LHCN-M2 (cell line): ENCODE data around the gene MACROD2. TPM values are rescaled to one million over a fixed set of nuclear protein-coding genes. Genes with fewer than 3 reads are reported as not detected.
A peak's percentile ranks its signal among the peaks of the same experiment; 100 is the strongest.
"Not testable (repeated sequence)": the region's sequence is repeated elsewhere in the genome, so short reads cannot be mapped to it uniquely, and the experiment has no call there.

Source experiments
- DNase-seq: peaks from one replicate; pipeline ENCODE4 v3.0.0-alpha.2; 2012; ENCODE audit warnings: low read depth
- total RNA-seq: library from RNA; depleted of rRNA; stranded (reverse); fragments of >200 nt; gene quantifications from 2 replicates; pipeline ENCODE4 v1.2.3, GENCODE V29; 2014

Gene MACROD2
- total RNA-seq, 1 experiment from 2014 or later, result 1.1 TPM

DNA sequence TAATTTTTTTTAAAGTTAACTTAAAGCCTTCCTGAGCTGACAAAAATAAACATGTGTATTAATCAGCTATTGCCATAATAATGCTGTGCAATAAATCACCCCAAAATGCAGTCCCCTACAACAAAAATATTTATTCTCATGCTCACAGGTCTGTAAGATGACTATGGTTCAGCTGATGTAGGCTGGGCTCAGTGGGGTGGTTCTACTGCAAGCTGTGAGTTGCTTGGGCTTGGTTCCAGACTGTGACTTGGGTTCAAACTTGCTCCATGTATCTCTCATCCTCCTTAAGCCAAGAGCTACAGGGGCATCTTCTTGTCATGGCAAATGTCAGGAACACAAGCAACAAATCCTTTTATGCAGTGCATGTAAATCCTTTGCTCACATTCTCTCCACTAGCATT is 1933.6 kb downstream of the MACROD2 start:
- DNase-seq, result no peak

DNA sequence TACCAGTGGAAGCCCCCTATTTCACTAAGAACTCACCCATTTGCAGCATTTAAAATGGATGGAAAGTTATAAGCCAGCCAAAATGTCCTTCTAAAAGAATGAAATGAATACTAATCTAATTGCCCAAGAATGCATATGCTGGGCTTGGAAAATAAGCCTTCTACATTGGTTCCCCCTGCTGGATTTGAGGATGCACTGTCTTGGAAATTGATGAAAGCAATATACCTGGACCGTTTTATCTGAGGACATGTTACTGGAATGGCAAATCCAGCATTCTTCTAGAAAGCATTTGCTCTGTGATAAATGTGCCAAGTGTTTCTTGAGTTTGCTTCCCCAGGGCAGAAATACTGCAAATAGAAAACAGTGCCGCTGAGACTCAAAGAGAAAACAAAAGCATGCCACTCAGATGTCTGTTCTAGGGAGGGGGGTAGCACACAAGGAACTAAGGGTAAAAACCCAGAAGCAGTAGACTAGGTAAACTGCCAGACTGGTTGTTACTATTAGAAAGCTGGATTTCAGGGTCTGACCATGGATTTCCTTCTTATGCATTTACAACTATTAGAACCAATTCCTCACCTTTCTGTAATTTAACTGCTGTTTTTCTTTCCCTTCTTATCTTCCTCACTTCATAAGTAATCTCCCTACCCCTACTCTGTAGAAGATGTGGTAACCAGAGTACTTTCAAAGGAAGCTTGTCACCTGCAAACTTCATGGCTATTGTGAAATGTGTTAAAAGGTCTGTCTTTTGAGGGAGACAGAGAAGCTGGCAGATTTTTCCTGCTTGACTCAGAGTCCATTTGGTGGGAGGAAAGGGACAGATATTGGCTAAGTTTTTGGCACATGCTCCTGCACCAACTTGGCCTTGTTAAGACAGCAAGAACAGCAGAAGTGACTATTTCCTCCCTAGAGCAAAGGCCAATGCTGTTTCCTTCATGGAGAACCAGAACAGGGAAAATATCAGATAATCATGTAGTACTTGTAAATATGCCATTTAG is 1935.3 kb downstream of the MACROD2 start:
- peak; percentile 71 for DNase-seq

DNA sequence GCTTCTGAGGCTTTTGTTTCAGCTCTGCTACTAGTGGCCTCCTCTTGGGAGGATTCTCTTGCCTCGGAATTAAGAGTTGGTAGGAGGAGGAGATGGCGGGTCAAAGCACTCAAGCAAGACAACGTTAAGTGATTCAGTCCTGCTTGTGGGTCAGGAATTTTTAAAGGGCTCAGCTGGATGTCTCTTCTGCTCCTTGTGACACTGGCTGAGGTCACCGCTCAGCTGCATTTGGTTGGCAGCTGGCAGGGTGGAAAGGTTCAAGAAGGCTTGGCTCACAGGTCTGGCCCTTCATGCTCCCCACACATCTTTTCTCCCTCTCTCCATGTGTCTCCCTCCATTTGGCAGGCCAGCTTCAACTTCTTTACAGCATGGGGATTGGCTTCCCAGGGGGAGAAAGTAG is 1936.6 kb downstream of the MACROD2 start:
- DNase-seq, result no peak

DNA sequence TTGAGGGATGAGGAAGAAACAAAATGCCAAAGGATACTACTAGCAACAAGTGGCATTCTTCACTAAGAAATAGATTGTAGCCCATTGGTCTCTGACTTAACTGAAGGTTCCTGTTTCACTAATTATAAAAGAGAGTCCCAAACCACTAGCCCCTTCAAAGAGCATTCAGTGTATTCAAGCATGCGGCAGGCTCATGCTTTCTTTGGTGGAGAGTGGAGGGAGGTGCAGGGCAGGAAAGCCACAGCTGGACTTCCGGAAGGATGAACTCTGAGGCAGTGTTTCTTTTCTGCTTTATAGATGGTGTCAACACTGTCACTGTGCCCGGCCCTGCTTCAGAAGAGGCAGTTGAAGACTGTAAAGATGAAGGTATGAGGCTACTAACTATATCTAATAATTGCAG is 1941.9 kb downstream of the MACROD2 start:
- no peak for DNase-seq

DNA sequence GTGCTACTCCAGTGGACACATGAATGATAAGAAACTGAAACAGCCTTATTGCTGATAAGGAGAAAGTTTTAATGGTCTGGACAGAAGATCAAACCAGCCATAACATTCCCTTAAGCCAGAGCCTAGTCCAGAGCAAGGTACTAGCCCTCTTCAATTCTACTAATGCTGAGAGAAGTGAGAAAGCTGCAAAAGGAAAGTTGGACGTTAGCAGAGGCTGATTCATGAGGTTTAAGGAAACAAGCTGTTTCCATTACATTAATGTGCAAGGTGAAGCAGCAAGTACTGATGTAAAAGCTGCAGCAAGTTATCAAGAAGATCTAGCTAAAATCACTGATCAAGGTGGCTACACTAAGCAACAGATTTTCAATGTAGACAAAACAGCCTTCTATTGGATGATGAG is 1943.5 kb downstream of the MACROD2 start:
- DNase-seq, result no peak

DNA sequence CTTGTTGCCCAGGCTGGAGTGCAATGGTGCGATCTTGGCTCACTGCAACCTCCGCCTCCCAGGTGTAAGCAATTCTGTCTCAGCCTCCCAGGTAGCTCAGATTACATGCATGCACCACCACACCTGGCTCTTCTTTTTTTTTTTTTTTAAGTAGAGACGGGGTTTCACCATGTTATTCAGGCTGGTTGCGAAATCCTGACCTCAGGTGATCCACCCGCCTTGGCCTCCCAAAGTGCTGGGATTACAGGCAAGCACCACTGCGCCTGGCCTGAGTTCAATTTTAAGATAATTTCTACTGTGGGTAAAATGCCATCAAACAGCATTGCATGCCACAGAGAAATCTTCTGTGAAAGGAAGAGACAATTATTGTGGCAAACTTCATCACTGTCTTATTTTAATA is 1944.8 kb downstream of the MACROD2 start:
- no peak for DNase-seq

DNA sequence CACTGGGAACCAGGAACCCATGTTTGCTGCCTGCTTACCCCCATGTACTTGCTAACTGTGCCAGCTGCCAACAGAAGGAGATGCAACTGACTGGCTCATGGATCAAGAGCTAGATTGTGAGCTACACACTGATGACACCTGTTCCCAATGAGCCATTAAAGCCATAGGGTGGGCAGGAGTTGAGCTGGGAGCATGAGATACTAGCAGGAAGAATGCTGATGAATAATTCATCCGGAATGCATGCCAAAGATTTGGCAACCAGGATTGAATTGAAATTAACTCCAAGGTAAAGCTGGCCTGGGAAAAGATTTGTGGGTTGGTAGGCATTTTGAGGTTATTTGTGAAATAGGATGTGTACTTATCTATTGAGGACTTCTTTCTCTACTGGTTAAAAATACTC is 1946.8 kb downstream of the MACROD2 start:
- DNase-seq, result peak; percentile 96

DNA sequence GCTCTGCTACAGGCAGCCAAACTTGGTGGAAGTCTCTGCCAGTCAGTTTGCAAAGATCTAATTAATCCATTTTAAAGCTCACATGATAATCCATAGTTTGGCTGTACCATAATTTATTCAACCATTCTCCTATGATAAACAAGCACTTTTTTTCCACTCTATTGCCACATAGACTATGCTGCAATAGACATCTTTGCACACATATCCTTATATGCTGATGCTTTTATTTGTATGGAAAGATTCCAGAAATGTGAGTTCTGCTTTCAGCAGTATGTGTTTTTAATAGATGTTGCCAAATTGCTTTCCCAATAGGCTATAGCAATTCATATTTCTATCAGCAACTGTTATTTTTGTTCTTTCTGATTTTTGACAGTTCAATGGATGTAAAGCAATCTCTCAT is 1950.0 kb downstream of the MACROD2 start:
- DNase-seq, result no peak

DNA sequence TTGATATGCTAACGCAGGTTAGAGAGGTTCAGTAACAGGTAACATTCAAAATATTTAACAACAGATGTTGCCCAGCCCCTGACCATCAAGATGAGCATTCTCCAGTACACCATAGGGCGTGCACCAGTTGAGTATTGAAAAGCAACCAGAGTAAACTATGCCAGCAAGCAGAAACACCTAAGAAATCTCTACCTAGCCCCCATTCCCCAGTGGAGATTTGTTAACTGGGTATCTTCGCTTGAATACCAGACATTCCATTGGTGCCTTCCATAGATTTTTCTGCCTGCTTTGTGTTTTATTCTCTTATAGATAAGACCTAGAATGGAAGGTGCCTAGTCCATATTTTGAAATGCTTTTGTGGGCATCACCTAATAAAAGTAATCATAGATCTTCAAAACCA is 1954.1 kb downstream of the MACROD2 start:
- no peak for DNase-seq

DNA sequence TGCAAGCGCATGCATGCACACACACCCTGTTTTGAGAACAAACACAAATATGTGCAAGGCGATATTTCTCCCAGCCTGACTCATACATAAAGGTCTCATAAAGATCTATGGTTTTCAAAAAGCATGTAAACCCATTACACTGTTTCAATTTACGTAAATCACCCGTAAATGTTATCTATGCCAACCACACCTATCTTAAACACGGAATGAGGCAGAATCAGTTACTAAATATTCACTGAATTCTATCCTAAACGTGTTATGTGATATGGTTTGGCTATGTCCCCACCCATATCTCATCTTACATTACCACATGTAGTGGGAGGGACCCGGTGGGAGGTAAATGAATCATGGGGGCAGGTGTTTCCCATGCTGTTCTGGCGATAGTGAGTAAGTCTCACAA is 1956.3 kb downstream of the MACROD2 start:
- peak; percentile 67 for DNase-seq

DNA sequence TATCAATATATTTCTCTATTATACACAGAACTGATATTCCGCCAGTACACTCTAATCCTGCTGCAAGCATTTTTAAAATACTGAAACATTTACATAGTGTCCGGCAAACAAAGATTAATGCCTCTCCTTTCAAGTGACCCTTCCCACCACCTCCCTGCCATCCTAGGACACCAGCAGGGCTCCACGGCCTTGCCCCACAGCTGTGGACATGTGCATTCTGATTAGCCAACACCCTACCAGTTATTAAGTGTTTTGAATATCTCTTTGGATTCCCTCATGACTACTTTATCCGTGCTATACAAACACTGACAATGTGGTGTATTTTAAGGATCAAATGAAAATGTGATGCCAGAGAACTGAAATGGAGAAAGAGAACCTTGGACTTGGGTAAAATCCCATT is 1962.8 kb downstream of the MACROD2 start:
- DNase-seq, result no peak

DNA sequence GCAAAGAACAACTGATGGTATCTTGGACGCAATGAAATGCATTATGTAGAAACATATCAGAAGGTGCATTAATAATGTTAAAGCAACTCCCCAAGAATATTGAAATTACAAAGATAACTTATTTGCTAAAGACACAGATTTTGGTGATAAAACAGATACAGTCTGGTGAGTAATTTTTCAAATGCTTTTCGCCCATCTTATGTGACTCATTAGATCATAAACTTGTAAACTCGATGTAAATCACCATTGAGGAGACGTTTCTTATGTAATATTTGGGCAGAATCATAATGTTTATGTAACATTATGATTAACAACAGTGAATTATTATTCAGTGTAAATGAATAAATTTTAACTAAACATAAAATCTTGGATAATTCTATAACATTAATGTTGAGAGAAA is 1969.8 kb downstream of the MACROD2 start:
- no peak for DNase-seq

DNA sequence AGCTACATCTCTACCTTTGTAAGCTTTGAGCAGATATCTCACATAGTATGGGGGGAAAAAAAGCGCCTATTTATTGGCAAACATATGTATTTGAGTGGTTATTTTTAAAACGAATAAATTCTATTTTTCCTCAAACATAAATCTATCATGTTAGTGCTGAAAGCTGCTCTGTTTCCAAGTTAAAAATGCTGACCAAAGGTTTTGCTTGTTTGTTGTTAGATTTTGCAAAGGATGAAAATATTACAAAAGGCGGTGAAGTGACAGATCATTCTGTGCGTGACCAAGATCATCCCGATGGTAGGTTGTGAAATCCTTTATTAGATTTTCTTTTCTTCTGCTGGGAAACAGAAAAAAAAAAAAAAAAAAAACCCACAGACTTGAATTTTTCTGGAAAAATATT is 1972.0 kb downstream of the MACROD2 start:
- no peak for DNase-seq

DNA sequence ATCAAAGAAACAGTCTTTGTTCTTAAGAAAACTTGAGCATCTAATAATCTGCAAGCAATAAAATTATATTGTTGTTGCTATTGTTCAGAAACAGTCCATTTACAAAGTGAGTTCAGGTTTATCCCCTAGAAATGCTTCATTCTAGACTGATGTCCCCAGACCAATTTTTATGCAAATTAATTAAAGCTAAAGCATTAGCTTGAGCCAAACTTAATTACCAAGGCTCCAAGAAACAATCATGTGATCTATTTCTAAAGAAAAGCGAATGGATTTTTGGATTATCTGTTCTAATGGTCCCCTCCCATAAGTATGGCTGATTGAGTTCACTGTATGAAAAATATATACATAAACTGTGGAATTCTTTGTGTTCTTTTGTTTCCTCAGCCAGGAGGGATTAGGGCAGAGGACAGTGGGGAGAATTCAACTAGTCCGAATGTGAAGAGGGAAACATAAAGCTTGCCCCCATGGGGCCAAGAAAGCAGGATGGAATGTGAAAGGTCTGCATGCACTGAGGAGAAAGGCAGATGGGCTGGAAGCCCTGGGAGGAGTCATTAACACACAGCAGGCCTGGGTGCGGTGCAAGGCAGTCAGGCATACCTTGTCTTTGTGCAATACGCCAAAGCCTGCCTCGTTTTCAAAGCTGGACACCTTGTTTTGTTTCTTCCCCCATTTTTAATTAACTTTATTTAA is 1980.9 kb downstream of the MACROD2 start:
- DNase-seq, result no peak

DNA sequence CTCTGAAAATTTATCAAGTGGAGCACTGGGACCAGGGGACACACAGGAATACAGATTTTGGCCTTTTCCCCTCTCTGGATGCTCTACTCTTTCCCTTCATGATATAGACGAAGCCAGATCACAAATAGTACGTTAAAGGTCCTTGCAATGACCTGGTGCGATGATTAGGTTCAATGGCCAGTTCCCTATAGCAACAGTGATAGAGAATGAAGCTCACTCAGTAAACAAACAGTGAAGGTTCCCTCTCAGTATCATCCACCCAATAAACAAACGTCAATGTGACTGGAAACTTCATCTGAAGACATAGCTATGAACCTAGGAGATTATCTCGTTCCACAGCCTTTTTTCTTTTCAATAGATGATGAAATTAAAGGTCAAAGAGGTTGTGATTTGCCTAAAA is 1981.7 kb downstream of the MACROD2 start:
- DNase-seq, result no peak

DNA sequence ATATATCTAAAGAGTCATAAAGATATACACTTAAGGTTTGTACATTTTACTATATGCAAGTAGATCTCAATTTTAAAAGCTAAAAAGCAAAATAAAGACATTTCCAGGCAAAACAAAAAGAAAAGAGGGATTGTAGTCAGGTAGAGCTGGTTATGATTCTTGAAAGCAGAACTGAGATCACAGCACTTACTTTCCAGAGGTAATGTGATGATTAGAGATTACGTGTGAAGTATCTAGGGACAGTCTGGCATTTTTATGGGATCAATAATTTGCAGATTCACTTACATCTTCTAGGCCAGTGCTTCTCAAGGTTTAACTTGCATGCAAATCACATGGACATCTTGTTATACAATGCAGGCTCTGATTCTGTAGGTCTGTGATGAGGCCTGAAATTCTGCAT is 1982.4 kb downstream of the MACROD2 start:
- no peak for DNase-seq

DNA sequence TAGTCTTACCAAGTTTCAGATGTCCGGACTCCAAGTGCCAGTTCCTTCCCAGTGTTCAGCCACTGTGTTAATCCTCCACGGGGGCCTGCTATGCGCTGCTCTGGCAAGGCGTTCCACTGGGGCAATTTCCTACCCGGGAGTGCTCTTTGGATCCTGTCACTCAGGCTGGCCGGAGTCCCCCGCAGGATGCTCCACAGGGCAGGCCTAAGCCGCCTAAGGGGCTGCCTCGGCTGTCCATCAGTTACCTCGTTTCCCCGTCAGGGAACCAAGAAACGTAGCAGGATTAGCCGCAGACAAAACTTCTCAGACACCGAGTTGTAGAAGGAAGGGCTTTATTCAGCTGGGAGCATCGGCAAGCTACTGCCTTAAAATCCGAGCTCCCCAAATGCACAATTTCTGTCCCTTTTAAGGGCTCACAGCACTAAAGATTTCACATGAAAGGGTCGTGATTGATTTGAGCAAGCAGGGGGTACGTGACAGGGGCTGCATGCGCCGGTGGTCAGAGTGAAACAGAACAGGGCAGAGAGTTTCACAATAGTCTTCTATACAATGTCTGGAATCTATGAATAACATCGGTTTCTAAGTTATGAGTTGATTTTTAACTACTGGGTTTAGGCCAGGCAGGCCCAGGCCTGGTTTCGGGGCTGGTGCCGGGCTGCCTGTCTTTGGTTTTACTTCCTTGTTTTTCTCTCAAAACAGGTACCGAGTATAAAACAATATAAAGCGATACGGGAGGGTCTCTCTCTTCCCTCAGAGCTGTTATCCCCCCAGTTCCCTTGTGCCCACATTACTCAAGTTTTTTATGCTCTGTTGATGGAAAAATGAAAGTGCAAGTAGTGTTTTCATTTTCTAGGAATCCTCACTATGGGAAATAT is 1990.4 kb downstream of the MACROD2 start:
- not testable (repeated sequence) for DNase-seq

DNA sequence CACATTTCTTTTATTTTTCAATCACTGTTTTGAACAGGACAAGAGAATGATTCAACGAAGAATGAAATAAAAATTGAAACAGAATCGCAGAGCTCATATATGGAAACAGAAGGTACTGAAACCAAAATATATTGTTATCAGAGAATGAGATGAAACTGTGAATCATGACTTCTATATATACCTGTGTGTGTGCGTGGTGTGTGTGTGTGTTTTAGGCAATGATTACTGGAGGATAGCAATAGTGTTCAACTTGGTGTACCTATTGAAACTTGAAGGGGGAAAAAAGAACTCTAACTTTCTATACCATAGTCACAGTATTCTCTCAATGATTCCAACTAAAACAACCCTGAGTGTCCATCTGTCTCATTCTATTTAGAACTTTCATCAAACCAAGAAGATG is 1991.4 kb downstream of the MACROD2 start:
- DNase-seq, result no peak

DNA sequence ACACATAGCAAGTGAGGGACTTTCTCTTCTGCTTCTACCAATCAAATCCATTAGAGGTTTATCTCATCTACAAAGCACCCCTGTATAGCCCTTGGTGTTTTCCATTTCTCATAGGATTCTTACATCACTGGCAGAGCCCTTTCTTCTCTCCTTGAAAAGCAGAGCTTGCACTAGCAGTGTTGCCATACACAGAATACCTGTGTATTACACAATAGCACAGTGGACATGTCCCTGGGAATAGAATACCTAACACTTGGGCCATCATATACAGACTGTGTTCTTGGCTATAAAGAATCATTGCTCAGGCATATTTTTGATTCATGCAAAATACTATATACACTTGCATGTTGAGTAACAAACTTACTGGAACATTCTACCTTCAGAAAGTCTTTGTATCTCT is 1996.0 kb downstream of the MACROD2 start:
- no peak for DNase-seq

DNA sequence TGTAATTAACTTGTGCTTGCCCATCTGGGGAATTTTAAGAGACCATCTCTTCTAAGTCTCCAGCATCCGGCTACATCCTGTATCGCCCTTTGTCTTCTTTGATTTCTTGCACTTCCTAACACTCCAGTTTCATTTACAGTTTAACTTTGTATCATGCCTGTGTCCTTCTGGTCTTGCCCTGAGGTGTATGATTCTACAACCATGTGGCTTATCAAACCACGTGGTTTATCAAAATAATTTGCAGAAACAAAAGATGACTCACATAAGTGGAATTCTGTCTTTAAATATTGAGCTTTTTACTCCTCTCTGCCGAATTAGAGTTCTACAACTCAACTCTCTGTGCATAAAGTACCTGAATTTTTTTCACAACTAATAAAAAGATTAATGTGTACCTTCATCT is 1997.2 kb downstream of the MACROD2 start:
- DNase-seq, result peak; percentile 54

DNA sequence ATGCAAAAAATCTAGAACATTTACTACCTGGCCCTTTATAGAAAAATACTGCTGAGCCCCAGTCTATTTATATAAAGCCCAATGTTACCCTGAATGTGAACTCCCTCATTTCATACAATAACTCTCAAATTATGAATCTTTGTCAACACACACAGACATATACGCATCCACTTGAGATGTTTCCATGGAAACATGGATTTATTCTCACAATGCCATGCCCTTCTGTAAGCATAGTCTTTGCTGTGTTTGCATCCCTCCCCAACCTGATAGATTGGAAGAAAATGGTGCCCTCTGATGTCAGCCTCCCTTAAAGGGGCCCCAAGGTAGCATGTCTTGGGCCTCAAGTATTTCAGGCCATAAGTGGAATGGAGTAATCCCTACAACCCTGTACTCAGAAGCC is 2004.8 kb downstream of the MACROD2 start:
- DNase-seq, result no peak

DNA sequence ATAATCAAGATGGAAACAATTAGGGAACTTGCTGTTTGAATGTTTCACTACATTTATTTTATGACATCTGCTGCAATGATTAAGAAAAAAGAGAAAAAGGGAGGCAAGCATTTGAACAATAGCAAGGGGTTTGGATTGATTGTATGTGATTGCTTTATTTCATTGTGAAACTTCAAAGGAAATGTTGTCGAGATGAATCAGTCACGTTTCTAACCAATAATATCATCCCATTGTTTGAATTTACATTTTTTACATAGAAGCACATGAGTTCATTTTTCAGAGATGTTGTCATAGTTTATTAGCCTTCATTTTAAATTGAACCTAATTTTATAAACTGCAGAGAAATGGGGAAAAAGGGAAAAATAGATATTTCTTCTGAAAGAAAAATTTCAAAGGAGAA is 2006.0 kb downstream of the MACROD2 start:
- peak; percentile 23 for DNase-seq
